Karpas-422 (cell line): ENCODE data around the gene SRGN. TPM values are rescaled to one million over a fixed set of nuclear protein-coding genes. Genes with fewer than 3 reads are reported as not detected.

Source experiments
- DNase-seq: peaks from one replicate; pipeline ENCODE4 v3.0.0-alpha.2; 2015
- H2AFZ ChIP-seq: fragments of 200-600 bp; sonication (generic); 2 replicates; pipeline ENCODE4 v1.6.1; 2014; ENCODE audit warnings: antibody characterized with exemption, low read length, mixed read lengths
- H3K27ac ChIP-seq: fragments of 200-600 bp; sonication (generic); 2 replicates; pipeline ENCODE4 v1.5.1; 2014; ENCODE audit warnings: mild to moderate bottlenecking, low read length, moderate library complexity
- H3K27me3 ChIP-seq: fragments of 200-600 bp; sonication (generic); 2 replicates; pipeline ENCODE4 v1.6.1; 2014; ENCODE audit warnings: low read length, mixed read lengths
- H3K36me3 ChIP-seq: fragments of 200-600 bp; sonication (generic); 2 replicates; pipeline ENCODE4 v1.6.1; 2014; ENCODE audit warnings: low read length, mixed read lengths; ENCODE audit not compliant: insufficient read depth
- H3K4me1 ChIP-seq: fragments of 200-600 bp; sonication (generic); 2 replicates; pipeline ENCODE4 v1.6.1; 2014; ENCODE audit warnings: mild to moderate bottlenecking, low read length, mixed read lengths
- H3K4me2 ChIP-seq: fragments of 200-600 bp; sonication (generic); 2 replicates; pipeline ENCODE4 v1.6.1; 2014; ENCODE audit warnings: low read length, low read depth, mild to moderate bottlenecking; ENCODE audit not compliant: poor library complexity, severe bottlenecking
- H3K4me3 ChIP-seq: fragments of 200-600 bp; sonication (generic); 2 replicates; pipeline ENCODE4 v1.5.1; 2014; ENCODE audit warnings: mild to moderate bottlenecking, antibody characterized with exemption, low read length, mixed read lengths
- H3K79me2 ChIP-seq: fragments of 200-600 bp; sonication (generic); 2 replicates; pipeline ENCODE4 v1.6.1; 2014; ENCODE audit warnings: mild to moderate bottlenecking, low read length, mixed read lengths
- H3K9ac ChIP-seq: fragments of 200-600 bp; sonication (generic); 2 replicates; pipeline ENCODE4 v1.6.0; 2014; ENCODE audit warnings: low read length
- H3K9me2 ChIP-seq: fragments of 200-600 bp; sonication (generic), shearing (Covaris generic); replicated peaks from 2 replicates; pipeline ENCODE4 v1.6.0; 2014; ENCODE audit warnings: mild to moderate bottlenecking, low read length, moderate library complexity; ENCODE audit not compliant: insufficient read depth
- H3K9me3 ChIP-seq: fragments of 300-700, 200-600 bp; sonication (generic); 2 replicates; pipeline ENCODE4 v1.6.1; 2014; ENCODE audit warnings: low read length, mixed read lengths
- H4K20me1 ChIP-seq: fragments of 200-600 bp; sonication (generic); 2 replicates; pipeline ENCODE4 v1.6.1; 2014; ENCODE audit warnings: mild to moderate bottlenecking, antibody characterized with exemption, low read length, low read depth; ENCODE audit not compliant: insufficient read depth
- total RNA-seq: library from RNA; depleted of rRNA; stranded (reverse); fragments of >200 nt; shearing (Covaris generic); gene quantifications from 2 replicates; pipeline ENCODE4 v1.2.3, GENCODE V29; 2014; ENCODE audit warnings: low replicate concordance

The SRGN gene
- total RNA-seq, 1 experiment from 2014 or later, result 56.4 TPM

DNA sequence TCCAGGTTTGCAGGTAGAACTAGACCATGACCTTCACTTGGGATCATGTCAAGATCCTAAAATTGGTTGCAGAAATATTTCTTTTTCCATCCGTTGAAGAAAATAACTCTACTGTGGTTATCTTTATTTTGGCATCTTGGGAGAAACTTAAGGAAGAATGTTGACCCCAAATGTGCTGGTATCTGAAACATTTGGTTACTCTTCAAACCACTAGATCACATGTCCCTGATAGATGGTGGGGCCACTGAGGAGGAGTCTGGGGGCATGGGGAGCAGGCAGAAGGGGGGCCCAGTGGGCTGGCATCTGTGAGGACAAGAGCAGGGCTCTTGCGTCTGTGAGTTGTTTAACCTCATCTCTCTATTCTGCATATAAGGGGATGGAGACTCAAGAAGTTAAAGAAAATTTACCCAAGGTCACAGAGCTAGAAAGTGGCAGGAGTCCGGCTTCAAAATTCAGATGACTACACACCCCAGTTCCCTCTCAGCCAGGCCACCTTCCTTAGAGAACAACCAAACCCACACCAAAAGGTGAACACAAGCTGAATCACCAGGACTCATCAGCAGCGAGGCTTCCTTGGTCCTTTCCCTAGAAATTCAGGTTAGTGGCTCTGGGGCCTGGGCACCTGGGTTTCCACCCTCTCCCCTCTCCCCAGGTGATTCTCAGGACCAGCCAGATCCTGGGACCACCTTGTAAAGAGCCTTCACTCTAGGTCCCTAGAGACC, 40.6 kb upstream of the SRGN start:
- H3K4me1 ChIP-seq, result peaks cover 8% of the 10 kb centered on the region
- no peaks in the 10 kb centered on the region for H3K36me3 ChIP-seq
- no peak overlapping the region for H3K27ac ChIP-seq
- no peak for DNase-seq
- H4K20me1 ChIP-seq, result no peaks in the 10 kb centered on the region
- H3K9ac ChIP-seq, result no peak overlapping the region
- H3K4me2 ChIP-seq, result no peak overlapping the region
- no peak overlapping the region for H3K4me3 ChIP-seq
- no peaks in the 10 kb centered on the region for H3K9me3 ChIP-seq
- no peaks in the 10 kb centered on the region for H3K27me3 ChIP-seq
- no peaks in the 10 kb centered on the region for H3K9me2 ChIP-seq
- H2AFZ ChIP-seq, result no peak overlapping the region
- no peaks in the 10 kb centered on the region for H3K79me2 ChIP-seq

DNA sequence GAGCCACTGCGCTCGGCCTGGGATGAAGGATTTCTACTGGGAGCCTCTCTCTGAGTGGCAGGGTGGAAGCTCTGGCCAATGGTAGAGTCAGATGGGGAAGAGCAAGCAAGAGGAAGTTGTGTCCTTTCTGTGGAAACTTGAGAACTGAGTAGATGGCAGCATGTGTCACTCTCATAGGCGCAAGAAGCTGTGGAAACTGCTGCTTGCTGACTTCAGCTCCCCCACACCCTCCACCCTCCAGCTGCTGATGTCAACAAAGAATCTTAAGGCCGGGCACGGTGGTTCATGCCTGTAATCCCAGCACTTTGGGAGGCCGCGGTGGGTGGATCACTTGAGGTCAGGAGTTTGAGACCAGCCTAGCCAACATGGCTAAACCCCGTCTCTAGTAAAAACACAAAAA, 39.8 kb upstream of the SRGN start:
- H3K36me3 ChIP-seq, result no peaks in the 10 kb centered on the region
- H3K9me3 ChIP-seq, result no peaks in the 10 kb centered on the region
- no peak overlapping the region for H2AFZ ChIP-seq
- no peak overlapping the region for H3K9ac ChIP-seq
- H3K4me2 ChIP-seq, result no peak overlapping the region
- no peaks in the 10 kb centered on the region for H3K79me2 ChIP-seq
- no peaks in the 10 kb centered on the region for H4K20me1 ChIP-seq
- no peak for DNase-seq
- no peak overlapping the region for H3K4me3 ChIP-seq
- no peak overlapping the region for H3K27ac ChIP-seq
- no peaks in the 10 kb centered on the region for H3K9me2 ChIP-seq
- H3K27me3 ChIP-seq, result no peaks in the 10 kb centered on the region
- peaks cover 8% of the 10 kb centered on the region for H3K4me1 ChIP-seq

GRCh38 chr10:69049566-69049961, 38.3 kb upstream of the SRGN start:
- Histone ChIP-seq H2AFZ (no peak overlapping the region), H3K4me2 (no peak overlapping the region), H3K36me3 (no peaks in the 10 kb centered on the region), H3K9me2 (no peaks in the 10 kb centered on the region), H3K79me2 (no peaks in the 10 kb centered on the region), H3K4me3 (no peak overlapping the region), H4K20me1 (no peaks in the 10 kb centered on the region), H3K4me1 (no peaks in the 10 kb centered on the region; the same call in 1 of the 2 replicates), H3K27me3 (no peaks in the 10 kb centered on the region), H3K27ac (no peak overlapping the region), H3K9me3 (no peaks in the 10 kb centered on the region), H3K9ac (no peak overlapping the region)
- DNase-seq, result no peak

GRCh38 chr10:69051303-69051702, 36.6 kb upstream of the SRGN start:
- DNase-seq, result no peak

DNA sequence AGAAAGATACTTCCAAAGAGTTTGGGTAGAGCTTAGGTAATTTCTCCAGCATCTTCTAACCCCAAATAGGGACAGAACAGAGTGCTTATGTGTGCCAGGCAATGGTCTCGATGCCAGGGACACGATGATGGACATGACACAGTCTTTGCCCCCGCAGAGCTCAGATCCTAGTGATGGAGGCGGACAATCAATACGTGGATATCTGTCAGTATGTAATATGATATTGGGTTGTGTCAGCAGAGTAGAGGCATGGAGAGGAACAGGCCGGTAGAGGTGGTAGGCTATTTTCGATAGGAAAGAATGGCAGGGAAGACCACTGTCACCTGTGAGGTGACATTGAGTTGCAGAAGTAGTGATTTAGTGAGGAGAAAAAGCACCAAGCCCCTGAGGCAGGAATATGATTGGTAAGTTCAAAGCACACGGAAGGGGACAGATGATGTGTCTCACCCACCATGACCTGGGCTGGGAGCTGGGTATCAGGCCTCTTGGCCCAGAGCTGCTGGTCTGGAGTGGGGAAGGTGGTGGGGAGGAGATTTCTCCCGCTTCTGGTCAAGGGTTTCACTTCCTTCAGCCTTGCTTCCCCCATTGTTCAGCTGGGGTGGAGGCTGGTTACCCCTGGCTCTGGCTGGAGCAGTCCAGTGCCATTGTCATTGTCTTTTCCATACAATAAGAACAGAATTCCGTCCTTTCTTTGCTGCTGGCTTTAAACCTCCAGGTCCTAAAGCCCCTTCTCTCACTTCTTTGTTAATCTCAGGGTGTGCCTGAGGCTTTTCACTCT, 36.0 kb upstream of the SRGN start:
- H3K27ac ChIP-seq, result no peak overlapping the region

More at GRCh38 chr10:69051303-69051702, 36.6 kb upstream of the SRGN start:
- H4K20me1 ChIP-seq, result no peaks in the 10 kb centered on the region
- H3K9ac ChIP-seq, result no peak overlapping the region
- no peak overlapping the region for H3K27ac ChIP-seq
- H3K9me3 ChIP-seq, result no peaks in the 10 kb centered on the region
- no peaks in the 10 kb centered on the region for H3K79me2 ChIP-seq
- no peak overlapping the region for H2AFZ ChIP-seq
- no peaks in the 10 kb centered on the region for H3K4me1 ChIP-seq
- H3K36me3 ChIP-seq, result no peaks in the 10 kb centered on the region
- H3K27me3 ChIP-seq, result no peaks in the 10 kb centered on the region
- H3K4me2 ChIP-seq, result no peak overlapping the region
- H3K4me3 ChIP-seq, result no peak overlapping the region
- no peaks in the 10 kb centered on the region for H3K9me2 ChIP-seq

GRCh38 chr10:69052736-69053135, 35.2 kb upstream of the SRGN start:
- Histone ChIP-seq H3K4me1 (no peaks in the 10 kb centered on the region), H3K9me2 (no peaks in the 10 kb centered on the region), H2AFZ (no peak overlapping the region), H3K9ac (no peak overlapping the region), H3K4me2 (no peak overlapping the region), H3K27ac (no peak overlapping the region), H3K79me2 (no peaks in the 10 kb centered on the region), H3K27me3 (no peaks in the 10 kb centered on the region), H3K9me3 (no peaks in the 10 kb centered on the region), H3K36me3 (no peaks in the 10 kb centered on the region), H4K20me1 (no peaks in the 10 kb centered on the region), H3K4me3 (no peak overlapping the region)
- DNase-seq, result no peak

More for the DNA sequence above, 36.0 kb upstream of the SRGN start:
- H2AFZ ChIP-seq, result no peak overlapping the region
- H3K9me3 ChIP-seq, result no peaks in the 10 kb centered on the region
- H3K36me3 ChIP-seq, result no peaks in the 10 kb centered on the region
- no peaks in the 10 kb centered on the region for H3K27me3 ChIP-seq
- no peaks in the 10 kb centered on the region for H3K9me2 ChIP-seq
- DNase-seq, result no peak
- no peak overlapping the region for H3K9ac ChIP-seq
- H3K4me1 ChIP-seq, result no peaks in the 10 kb centered on the region
- no peaks in the 10 kb centered on the region for H3K79me2 ChIP-seq
- no peak overlapping the region for H3K4me2 ChIP-seq
- no peaks in the 10 kb centered on the region for H4K20me1 ChIP-seq
- no peak overlapping the region for H3K4me3 ChIP-seq

- Histone ChIP-seq H3K9ac (no peak overlapping the region), H3K27ac (no peak overlapping the region), H3K27me3 (no peaks in the 10 kb centered on the region), H3K79me2 (no peaks in the 10 kb centered on the region), H3K4me1 (no peaks in the 10 kb centered on the region), H4K20me1 (no peaks in the 10 kb centered on the region), H3K9me2 (no peaks in the 10 kb centered on the region), H3K36me3 (no peaks in the 10 kb centered on the region), H3K9me3 (no peaks in the 10 kb centered on the region), H3K4me2 (no peak overlapping the region), H2AFZ (no peak overlapping the region), H3K4me3 (no peak overlapping the region)
- no peak for DNase-seq
Observed at GRCh38 chr10:69055241-69055640, 32.7 kb upstream of the SRGN start.

GRCh38 chr10:69056129-69056528, 31.8 kb upstream of the SRGN start:
- H4K20me1 ChIP-seq, result no peaks in the 10 kb centered on the region
- no peaks in the 10 kb centered on the region for H3K9me2 ChIP-seq
- H3K27me3 ChIP-seq, result no peaks in the 10 kb centered on the region
- no peaks in the 10 kb centered on the region for H3K9me3 ChIP-seq
- H3K4me3 ChIP-seq, result no peak overlapping the region
- H3K9ac ChIP-seq, result no peak overlapping the region
- no peak overlapping the region for H3K27ac ChIP-seq
- no peak overlapping the region for H2AFZ ChIP-seq
- H3K79me2 ChIP-seq, result no peaks in the 10 kb centered on the region
- H3K36me3 ChIP-seq, result no peaks in the 10 kb centered on the region
- no peak overlapping the region for H3K4me2 ChIP-seq
- no peaks in the 10 kb centered on the region; the same call in 1 of the 2 replicates for H3K4me1 ChIP-seq
- no peak for DNase-seq
